H54 (cell line): ENCODE results near the gene PRR15.

Experiments
- DNase-seq: peaks from one replicate; pipeline ENCODE4 v3.0.0; 2011; ENCODE audit warnings: low spot score, mixed read lengths; ENCODE audit not compliant: insufficient read length
- FAIRE-seq: peaks from 3 replicates; lab custom pipeline; 2011; peaks lifted over from hg19 to GRCh38; lab: Jason Lieb, UNC
- POLR2A ChIP-seq: IDR thresholded peaks from 2 replicates; pipeline ENCODE4 v1.6.1; 2011; ENCODE audit warnings: low read depth, mild to moderate bottlenecking, low read length

Gene PRR15

GRCh38 chr7:29596593-29597178 is 33.1 kb downstream of the PRR15 start:
- FAIRE-seq, result peak; percentile 6
- no peak for DNase-seq
- no peak for TF ChIP-seq POLR2A

DNA sequence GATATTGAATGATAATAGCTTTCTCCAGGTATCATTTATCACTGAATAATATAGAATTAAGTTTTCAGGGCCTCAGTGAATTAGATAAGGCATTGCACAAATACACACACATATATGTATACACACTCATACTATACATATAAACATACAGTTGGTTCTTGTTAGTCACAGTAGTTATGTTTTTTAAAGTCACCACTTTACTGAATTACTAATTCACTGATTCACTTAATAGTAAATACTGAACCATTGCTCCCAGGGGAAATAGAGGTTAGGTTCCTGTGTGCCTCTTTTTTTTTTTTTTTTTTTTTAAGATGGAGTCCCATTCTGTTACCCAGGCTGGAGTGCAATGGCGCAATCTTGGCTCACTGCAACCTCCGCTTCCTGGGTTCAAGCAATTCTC is 33.6 kb downstream of the PRR15 start:
- FAIRE-seq, result no peak
- no peak for TF ChIP-seq POLR2A

GRCh38 chr7:29598137-29598536 is 34.5 kb downstream of the PRR15 start:
- no peak for TF ChIP-seq POLR2A
- DNase-seq (no peak), FAIRE-seq (peak; percentile 15)

More for the DNA sequence above, 33.6 kb downstream of the PRR15 start:
- DNase-seq, result no peak

- no peak for DNase-seq
These were observed 35.0 kb downstream of the PRR15 start for GRCh38 chr7:29598613-29599012.

GRCh38 chr7:29599026-29599425 is 35.4 kb downstream of the PRR15 start:
- FAIRE-seq, result no peak
- no peak for DNase-seq
- no peak for TF ChIP-seq POLR2A

More at GRCh38 chr7:29598613-29599012, 35.0 kb downstream of the PRR15 start:
- FAIRE-seq, result no peak
- TF ChIP-seq POLR2A, result no peak

GRCh38 chr7:29600661-29601060 is 37.0 kb downstream of the PRR15 start:
- TF ChIP-seq POLR2A, result no peak
- FAIRE-seq, result no peak
- DNase-seq, result no peak

- no peak for TF ChIP-seq POLR2A
- DNase-seq (no peak), FAIRE-seq (no peak)
These were observed 40.4 kb downstream of the PRR15 start for GRCh38 chr7:29604052-29604451.

- FAIRE-seq (no peak), DNase-seq (no peak)
- no peak for TF ChIP-seq POLR2A
These were observed 41.1 kb downstream of the PRR15 start for GRCh38 chr7:29604702-29605101.

- DNase-seq (no peak), FAIRE-seq (no peak)
These were observed 42.0 kb downstream of the PRR15 start for GRCh38 chr7:29605671-29606070.

GRCh38 chr7:29606287-29606721 is 42.7 kb downstream of the PRR15 start:
- no peak for TF ChIP-seq POLR2A
- peak; percentile 64 for DNase-seq
- FAIRE-seq, result peak; percentile 86

More at GRCh38 chr7:29605671-29606070, 42.0 kb downstream of the PRR15 start:
- no peak for TF ChIP-seq POLR2A

DNA sequence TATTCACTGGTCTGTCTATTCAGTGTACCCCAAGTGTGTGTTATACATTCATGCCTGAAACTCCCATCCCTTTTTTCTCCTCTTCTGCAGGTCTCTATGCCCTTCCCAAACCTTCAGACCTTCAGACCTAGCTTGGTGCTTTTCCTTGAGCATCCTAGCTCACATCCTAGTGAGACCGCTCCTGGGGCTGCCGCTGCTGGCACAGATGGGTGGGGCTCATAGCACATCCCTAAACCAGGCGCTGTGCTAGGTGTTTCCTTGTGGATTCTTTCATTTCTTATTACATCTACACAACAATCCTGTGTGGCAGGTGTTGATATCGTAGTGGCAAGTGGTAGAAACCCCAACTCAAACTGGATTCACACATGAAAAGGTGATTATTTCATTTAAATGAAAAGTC is 43.2 kb downstream of the PRR15 start:
- TF ChIP-seq POLR2A, result no peak
- no peak for FAIRE-seq
- no peak for DNase-seq

GRCh38 chr7:29607259-29607658 is 43.6 kb downstream of the PRR15 start:
- no peak for TF ChIP-seq POLR2A
- FAIRE-seq, result no peak

DNA sequence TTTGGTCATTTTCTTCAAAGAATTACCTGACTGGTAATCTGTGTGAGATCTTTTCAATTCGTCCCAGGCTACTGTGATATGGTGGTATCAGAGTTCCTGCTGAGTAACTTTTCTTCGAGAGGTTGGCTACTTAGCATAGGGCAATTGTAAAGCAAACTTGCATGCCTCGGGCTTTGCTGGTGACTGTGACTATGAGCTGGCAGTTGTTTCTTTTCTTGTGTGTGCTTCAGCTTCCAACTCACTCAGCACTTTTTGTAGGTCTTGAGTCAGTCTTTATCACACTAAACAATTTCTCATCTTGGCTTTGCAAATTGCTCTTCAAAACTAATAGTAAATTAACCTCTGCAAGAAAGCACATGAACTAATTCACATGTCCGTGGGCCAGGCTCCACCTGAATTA is 44.3 kb downstream of the PRR15 start:
- FAIRE-seq (peak; percentile 84), DNase-seq (peak; percentile 42)
- TF ChIP-seq POLR2A, result no peak

More at GRCh38 chr7:29607259-29607658, 43.6 kb downstream of the PRR15 start:
- no peak for DNase-seq

- DNase-seq, result peak; percentile 58
- FAIRE-seq, result peak; percentile 75
- no peak for TF ChIP-seq POLR2A
These were observed 45.8 kb downstream of the PRR15 start for GRCh38 chr7:29609162-29610037.
